ENCODE measurements around the gene DYNLT1. TPM values are rescaled to one million over a fixed set of nuclear protein-coding genes. Genes with fewer than 3 reads are reported as not detected.

DYNLT1 gene
- total and polyA plus RNA-seq, 9 of the 15 experiments (the other 6 are each of a cell fraction or from before 2014, with no cell fraction given) = 42.2 to 583 (median 127) TPM

- ATAC-seq (no peak), FAIRE-seq (no peak), DNase-seq (ENCODE audit: extremely low read depth in 1 of 4, low spot score in 3 of 4) (no peak)
- no peaks in the 10 kb centered on the region for H3K79me2 ChIP-seq (ENCODE audit: control insufficient read depth, insufficient read depth, low read length)
- ChIA-PET CTCF (ENCODE audit: low intra/inter-chr PET ratio) (no interaction called here), POLR2A (interaction anchor here (0.8 kb wide), 1 partner anchor 460 kb away, joined by 3 read pairs; no protein-coding TSS in a partner anchor)
- no TSS peak for BruUV-seq (replicated peaks)
- intact Hi-C loops (cut with micrococcal nuclease) (no loop called here), in situ Hi-C loops (cut with MboI) (no loop called here)
- H3K4me3 ChIP-seq = no peak overlapping the region
- peaks cover 90% of the 10 kb centered on the region for H3K36me3 ChIP-seq (ENCODE audit: control insufficient read depth, insufficient read depth, low read length)
- H3K4me1 ChIP-seq (replicated peaks in 1 of 2; ENCODE audit: control insufficient read depth in 2 of 2, insufficient read depth in 2 of 2, low read length in 2 of 2) = peaks cover 6 to 19% of the 10 kb centered on the region in 2 experiments
- no peak overlapping the region for H3K9ac ChIP-seq (ENCODE audit: insufficient read depth in 1 of 2, low read depth in 2 of 2, low read length in 2 of 2)
- H2AFZ ChIP-seq (ENCODE audit: low read depth, low read length) = no peak overlapping the region
- no peaks in the 10 kb centered on the region for H3K27me3 ChIP-seq (ENCODE audit: control insufficient read depth in 2 of 2, insufficient read depth in 2 of 2, low read length in 2 of 2)
- H4K20me1 ChIP-seq (replicated peaks; ENCODE audit: control insufficient read depth, insufficient read depth, low read length) = 0 out of 2 replicates have a peak, but pooled peaks cover 2% of the 10 kb centered on the region
- H3K27ac ChIP-seq (ENCODE audit: extremely low read depth, low read depth, low read length) = no peak overlapping the region
- no peaks in the 10 kb centered on the region for H3K9me1 ChIP-seq (ENCODE audit: control insufficient read depth, insufficient read depth, low read length)
- H3K9me3 ChIP-seq (replicated peaks; ENCODE audit: control insufficient read depth, insufficient read depth, low read depth, low read length) = no peaks in the 10 kb centered on the region
- H3K4me2 ChIP-seq (ENCODE audit: insufficient read depth, low read length) = no peak overlapping the region
- 74% methylated on average over 6 of the region's 6 CpGs for WGBS (ENCODE audit: insufficient coverage, low coverage, missing lambda C conversion rate)
- no peak for TF ChIP-seq TCF7L2 (IDR thresholded peaks at IDR 0.05; ENCODE audit: low read depth, low read length)
- TF ChIP-seq HDGF (IDR thresholded peaks at IDR 0.05) = peak; percentile 51; the same call in 1 of the 2 replicates
- 0 out of 2 replicates have a peak, but pooled peaks have one; percentile 31 for TF ChIP-seq SUPT5H (IDR thresholded peaks at IDR 0.05)
- no peak for TF ChIP-seq THRB (CRISPR knock-in tag; conservative IDR thresholded peaks at IDR 0.05)
- TF ChIP-seq ELF4 (CRISPR knock-in tag; IDR thresholded peaks at IDR 0.05) = 0 out of 2 replicates have a peak, but pooled peaks have one; percentile 22
- TF ChIP-seq RBFOX2 (IDR thresholded peaks at IDR 0.05; ENCODE audit: low read depth, low read length) = no peak
- no peak for TF ChIP-seq ZNF592 (IDR thresholded peaks at IDR 0.05)
- TF ChIP-seq TSHZ1 (CRISPR knock-in tag; IDR thresholded peaks at IDR 0.05) = no peak
- TF ChIP-seq HLTF (IDR thresholded peaks at IDR 0.05) = 0 out of 2 replicates have a peak, but pooled peaks have one; percentile 48
- TF ChIP-seq CREBBP (IDR thresholded peaks at IDR 0.05; ENCODE audit: low read depth, low read length) = no peak
- peak; percentile 61; the same call in 1 of the 2 replicates for TF ChIP-seq OTX1 (CRISPR knock-in tag; IDR thresholded peaks at IDR 0.05)
- TF ChIP-seq NBN (IDR thresholded peaks at IDR 0.05; ENCODE audit: low read depth) = no peak
Measured at GRCh38 chr6:158626360-158627167, 18.0 kb downstream of the DYNLT1 start.
